DMS114 treated with DMSO at 0.1 percent for 48 hours (cell line): ENCODE results near the gene C2CD4C.
"Not testable (repeated sequence)": the region's sequence is repeated elsewhere in the genome, so short reads cannot be mapped to it uniquely, and the experiment has no call there.

Source experiments
- DNase-seq: peaks from one replicate; lab custom pipeline; 2025; ENCODE audit not compliant: unreplicated experiment; lab: John Stamatoyannopoulos, UW

The C2CD4C gene

DNA sequence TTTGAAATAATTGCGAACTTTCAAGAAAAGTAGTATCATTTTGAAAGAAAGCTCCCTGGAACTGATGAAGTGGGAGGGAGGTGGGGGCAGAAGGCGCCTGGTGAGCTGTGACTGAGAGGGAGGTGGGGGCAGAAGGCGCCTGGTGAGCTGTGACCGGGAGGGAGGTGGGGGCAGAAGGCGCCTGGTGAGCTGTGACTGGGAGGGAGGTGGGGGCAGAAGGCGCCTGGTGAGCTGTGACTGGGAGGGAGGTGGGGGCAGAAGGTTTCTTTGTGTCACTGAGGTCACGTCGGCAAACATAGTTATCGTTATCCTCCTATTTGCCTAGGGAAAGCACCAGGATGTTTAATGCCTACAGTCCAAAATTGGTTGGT lies 24.2 kb downstream of the C2CD4C start:
- no peak for DNase-seq

DNA sequence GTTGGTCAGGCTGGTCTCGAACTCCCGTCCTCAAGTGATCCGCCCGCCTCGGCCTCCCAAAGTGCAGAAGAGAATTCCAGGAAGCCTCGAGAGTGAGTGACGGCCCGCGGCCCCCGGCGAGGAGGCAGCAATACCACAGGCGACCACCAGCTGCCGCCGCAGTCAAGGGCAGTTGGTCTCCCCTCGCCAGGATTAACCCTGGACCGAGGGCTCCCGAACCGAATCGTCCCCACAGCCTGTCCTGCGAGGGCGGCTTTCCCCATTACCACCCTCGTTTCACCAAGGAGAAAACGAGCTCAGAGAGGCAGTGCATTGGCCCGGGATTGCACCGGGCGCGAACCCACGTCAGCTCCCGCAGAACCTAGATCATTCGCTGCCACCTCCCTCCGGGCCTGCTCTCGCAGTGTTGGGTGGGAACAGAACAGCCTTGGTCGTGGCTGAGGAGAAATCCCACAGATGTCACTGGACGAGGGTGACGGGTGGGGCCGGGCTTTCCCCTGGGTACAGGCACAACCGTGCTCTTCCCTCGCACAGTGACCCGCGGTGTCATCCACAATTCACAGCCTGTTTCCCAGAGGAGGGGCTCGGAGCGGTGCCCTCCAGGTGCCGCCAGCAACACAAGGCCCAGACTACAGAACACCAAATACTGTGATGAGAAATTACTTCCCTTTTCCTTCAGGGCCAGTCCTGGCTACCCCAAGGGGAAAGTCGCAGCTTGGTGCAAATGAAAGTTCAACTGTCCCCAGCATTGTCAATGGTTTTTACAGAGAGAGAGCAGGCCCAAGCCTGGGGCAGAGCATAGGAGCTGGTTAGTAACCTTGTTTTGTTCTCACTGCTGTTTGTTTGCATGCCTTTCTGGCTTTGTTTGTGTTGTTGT lies 24.8 kb downstream of the C2CD4C start:
- no peak for DNase-seq

- no peak for DNase-seq
These were observed 25.9 kb downstream of the C2CD4C start for GRCh38 chr19:383040-383439.

DNA sequence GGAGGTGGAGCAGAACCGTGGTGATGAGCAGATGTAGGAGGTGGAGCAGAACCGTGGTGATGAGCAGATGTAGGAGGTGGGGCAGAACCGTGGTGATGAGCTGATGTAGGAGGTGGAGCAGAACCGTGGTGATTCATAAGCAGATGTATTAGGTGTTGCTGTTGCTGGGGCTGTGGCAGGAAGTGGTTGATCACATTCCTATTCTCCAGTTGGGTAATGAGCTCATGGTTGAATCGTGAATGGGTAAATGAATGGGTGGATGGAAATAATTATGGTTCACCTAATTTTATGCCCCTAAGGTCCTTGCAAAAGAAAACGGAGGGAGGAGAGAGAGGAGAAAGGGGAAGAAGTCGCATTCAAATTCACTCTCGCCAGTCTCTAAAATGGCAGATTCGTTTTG lies 26.4 kb downstream of the C2CD4C start:
- not testable (repeated sequence) for DNase-seq

GRCh38 chr19:381901-382300 lies 27.0 kb downstream of the C2CD4C start:
- not testable (repeated sequence) for DNase-seq

DNA sequence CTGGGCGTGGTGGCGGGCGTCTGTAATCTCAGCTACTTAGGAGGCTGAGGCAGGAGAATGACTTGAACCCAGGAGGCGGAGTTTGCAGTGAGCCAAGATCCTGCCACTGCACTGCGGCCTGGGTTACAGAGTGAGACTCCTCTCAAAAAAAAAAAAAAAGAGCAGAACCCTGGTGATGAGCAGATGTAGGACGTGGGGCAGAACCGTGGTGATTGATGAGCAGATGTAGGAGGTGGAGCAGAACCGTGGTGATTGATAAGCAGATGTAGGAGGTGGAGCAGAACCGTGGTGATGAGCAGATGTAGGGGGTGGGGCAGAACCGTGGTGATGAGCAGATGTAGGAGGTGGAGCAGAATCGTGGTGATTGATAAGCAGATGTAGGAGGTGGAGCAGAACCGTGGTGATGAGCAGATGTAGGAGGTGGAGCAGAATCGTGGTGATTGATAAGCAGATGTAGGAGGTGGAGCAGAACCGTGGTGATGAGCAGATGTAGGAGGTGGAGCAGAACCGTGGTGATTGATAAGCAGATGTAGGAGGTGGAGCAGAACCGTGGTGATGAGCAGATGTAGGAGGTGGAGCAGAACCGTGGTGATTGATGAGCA lies 28.2 kb downstream of the C2CD4C start:
- DNase-seq = not testable (repeated sequence)

DNA sequence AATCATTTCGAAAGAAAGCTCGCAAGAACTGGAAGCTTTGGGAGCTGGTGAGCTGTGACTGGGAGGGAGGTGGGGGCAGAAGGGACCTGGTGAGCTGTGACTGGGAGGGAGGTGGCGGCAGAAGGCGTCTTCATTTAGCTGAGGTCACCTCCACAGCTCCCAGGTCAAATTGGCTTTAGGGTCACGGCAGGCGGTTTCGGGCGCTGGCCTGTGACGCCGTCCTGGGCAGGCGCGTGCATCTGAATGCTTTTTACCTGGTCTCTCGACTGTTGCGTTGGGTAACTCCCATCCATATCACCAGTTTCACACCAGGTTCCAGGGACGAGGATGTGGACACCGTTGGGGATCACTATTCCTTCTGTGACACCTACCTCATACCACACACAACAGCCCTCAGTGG lies 29.2 kb downstream of the C2CD4C start:
- DNase-seq = no peak

GRCh38 chr19:378706-379105 lies 30.2 kb downstream of the C2CD4C start:
- no peak for DNase-seq

- no peak for DNase-seq
These were observed 31.0 kb downstream of the C2CD4C start for GRCh38 chr19:377801-378581.

DNA sequence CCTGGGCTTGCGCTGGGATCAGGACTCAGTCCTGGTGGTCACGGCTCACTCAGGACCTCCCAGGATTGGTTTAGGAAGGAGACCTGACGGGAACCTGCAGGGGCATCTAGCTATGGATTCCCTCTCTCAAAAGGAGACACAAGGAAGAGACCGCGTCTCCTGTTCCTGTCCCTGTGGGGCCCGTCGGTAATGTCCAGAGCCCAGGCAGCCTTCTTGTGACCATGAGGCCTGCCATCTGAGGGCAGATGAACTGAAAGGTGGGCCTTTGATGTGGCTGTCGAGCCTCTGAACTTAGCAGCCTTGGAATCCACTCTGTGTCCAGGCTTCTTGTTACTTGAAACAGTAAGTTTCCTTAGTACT lies 32.9 kb downstream of the C2CD4C start:
- DNase-seq = no peak

GRCh38 chr19:375395-376110 lies 33.4 kb downstream of the C2CD4C start:
- DNase-seq = no peak

DNA sequence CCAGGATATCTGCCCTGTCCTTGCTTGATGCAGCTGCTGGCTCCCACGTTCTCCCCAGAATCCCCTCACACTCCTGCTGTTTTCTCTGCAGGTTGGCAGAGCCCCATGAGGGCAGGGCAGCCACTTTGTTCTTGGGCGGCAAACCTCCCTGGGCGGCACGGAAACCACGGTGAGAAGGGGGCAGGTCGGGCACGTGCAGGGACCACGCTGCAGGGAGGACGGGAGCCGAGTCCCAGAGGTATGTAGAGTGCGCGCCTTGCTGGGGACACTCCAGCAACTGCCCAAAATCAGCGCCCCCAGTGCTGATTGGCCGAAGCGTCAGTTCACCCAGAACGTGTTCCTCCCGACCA lies 34.1 kb downstream of the C2CD4C start:
- DNase-seq = no peak

- DNase-seq = no peak
These were observed 34.6 kb downstream of the C2CD4C start for GRCh38 chr19:374183-374885.

DNA sequence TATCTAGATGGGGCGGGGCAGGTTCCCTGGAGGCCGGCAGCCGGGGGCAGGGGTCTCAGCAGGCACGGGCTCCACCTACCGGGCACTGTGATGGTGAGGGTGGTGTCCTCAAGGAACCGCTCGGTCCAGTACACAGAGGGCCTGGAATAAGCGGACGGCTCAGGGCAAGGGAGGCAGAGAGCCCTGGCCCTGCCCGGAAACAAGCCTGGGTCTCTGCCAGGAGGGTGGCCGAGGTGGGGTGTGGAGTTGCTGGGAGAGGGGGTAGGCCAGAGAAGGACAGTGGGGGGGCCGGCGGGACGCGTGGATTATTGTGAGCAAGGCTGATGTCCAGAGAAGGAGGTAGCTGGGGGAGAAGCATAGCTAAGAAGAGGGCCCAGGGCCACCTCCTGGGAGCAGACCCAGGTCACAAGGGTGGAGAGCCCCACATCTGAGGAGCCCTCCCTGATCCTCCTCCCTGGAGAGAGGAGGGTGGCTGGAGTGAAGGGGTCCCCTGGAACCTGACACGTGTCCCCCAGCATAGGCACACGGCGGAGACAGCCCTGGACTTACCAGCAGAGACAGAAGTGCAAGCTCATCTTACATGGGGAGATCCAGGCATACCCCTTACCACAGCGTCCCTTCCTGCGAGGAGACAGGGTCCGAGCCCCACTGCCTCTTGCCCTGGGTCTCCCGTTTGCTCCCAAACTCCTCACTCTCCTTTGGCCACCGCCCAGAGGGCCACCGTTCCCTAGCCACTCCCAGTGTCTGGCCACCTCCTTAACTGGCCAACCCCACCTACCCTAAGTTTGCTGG lies 35.4 kb downstream of the C2CD4C start:
- DNase-seq = no peak

- DNase-seq = no peak
These were observed 36.5 kb downstream of the C2CD4C start for GRCh38 chr19:372306-372890.

GRCh38 chr19:371501-372168 lies 37.3 kb downstream of the C2CD4C start:
- DNase-seq = no peak

- no peak for DNase-seq
These were observed 38.2 kb downstream of the C2CD4C start for GRCh38 chr19:370641-371330.

DNA sequence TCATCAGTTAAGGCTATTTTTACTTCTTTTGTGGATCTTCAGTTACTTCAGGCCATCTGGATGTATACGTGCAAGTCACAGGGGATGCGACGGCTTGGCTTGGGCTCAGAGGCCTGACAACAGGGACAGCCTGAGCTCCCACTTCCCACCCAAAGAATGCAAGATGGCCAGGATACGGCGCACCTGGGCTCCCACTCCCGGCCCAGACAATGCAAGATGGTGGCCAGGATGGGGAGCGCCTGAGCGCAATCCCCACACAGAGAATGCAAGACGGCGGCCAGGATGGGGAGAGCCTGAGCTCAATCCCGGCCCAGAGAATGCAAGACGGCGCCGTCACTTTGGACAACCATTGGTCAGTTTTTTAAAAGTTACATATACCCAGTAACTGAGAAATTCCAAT lies 39.1 kb downstream of the C2CD4C start:
- DNase-seq = no peak

DNA sequence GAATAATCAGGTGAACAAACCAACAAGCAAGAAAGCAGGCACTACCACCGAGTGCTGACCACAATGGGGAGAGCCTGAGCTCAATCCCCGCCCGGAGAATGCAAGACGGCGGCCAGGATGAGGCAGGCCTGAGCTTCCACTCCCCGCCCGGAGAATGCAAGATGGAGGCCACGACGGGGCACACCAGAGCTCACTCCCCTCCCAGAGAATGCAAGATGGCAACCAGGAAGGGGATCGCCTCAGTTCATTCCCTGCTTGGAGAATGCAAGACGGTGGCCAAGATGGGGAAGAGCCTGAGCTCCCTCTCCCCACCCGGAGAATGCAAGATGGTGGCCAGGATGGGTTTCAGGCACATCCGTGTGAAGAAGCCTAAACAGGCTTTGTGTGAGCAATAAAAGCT lies 39.7 kb downstream of the C2CD4C start:
- no peak for DNase-seq
